Measurements from ENCODE around the gene RAD23A. TPM values are rescaled to one million over a fixed set of nuclear protein-coding genes. Genes with fewer than 3 reads are reported as not detected.

Gene RAD23A
- total and polyA plus RNA-seq, 2 of the 4 experiments (the other 2 are of a cell fraction), result 54.3 to 67.8 TPM

GRCh38 chr19:12997967-12998940, 52.6 kb downstream of the RAD23A start:
- no peak overlapping the region for H2BK5ac ChIP-seq (ENCODE audit: low read depth, low read length, poor library complexity, severe bottlenecking)
- no peak overlapping the region for H3K9ac ChIP-seq (ENCODE audit: low read depth, low read length)
- H2BK20ac ChIP-seq (ENCODE audit: low read depth, low read length), result no peak overlapping the region
- no peak overlapping the region; the same call in 1 of the 2 replicates for H3K4me2 ChIP-seq (ENCODE audit: low read depth, low read length)
- no peak overlapping the region for H4K8ac ChIP-seq (ENCODE audit: low read depth in 2 of 2, low read length in 2 of 2)
- ATAC-seq (ENCODE audit: low read depth), result no peak
- H3K4me3 ChIP-seq (ENCODE audit: insufficient read depth, low read depth, low read length), result no peak overlapping the region
- TSS peak; percentile 50 for BruUV-seq (replicated peaks)
- peak overlapping the region; percentile 3 for H3K23ac ChIP-seq (ENCODE audit: low read depth, low read length)
- no peak overlapping the region for H3K4ac ChIP-seq (ENCODE audit: low read depth, low read length)
- no peak overlapping the region for H3K18ac ChIP-seq (ENCODE audit: low read depth, low read length)
- H2BK15ac ChIP-seq (ENCODE audit: low read depth, low read length), result no peak overlapping the region
- peaks cover 22% of the 10 kb centered on the region for H3K4me1 ChIP-seq (ENCODE audit: control insufficient read depth, insufficient read depth, low read length)
- no peak overlapping the region for H4K5ac ChIP-seq (ENCODE audit: low read depth, low read length)
- no peak overlapping the region for H2BK120ac ChIP-seq (ENCODE audit: low read depth, low read length)
- POLR2A ChIA-PET (ENCODE audit: unreplicated experiment), result no interaction called here
- no peaks in the 10 kb centered on the region for H3K27me3 ChIP-seq (ENCODE audit: control insufficient read depth, insufficient read depth, low read length)
- intact Hi-C loops (cut with micrococcal nuclease) (loop anchor here (5.0 kb wide), 1 partner anchor 64 kb away; no protein-coding TSS in a partner anchor), in situ Hi-C loops (cut with MboI; ENCODE audit: low sequenced_read_pairs) (loop anchor here (25.0 kb wide), 1 partner anchor 739 kb away; a partner anchor contains a TSS), dilution Hi-C loops (cut with HindIII; ENCODE audit: low sequenced_read_pairs, unreplicated experiment) (no loop called here)
- peaks cover 15% of the 10 kb centered on the region for H3K36me3 ChIP-seq (ENCODE audit: control insufficient read depth, insufficient read depth, low read length)
- H2AK5ac ChIP-seq (ENCODE audit: low read depth, low read length), result no peak overlapping the region
- no peak overlapping the region for H2AK9ac ChIP-seq (replicated peaks; ENCODE audit: low read depth, low read length, poor library complexity)
- WGBS, 2 experiments (ENCODE audit: extremely low coverage in 2 of 2, insufficient read length in 1 of 2), result 80% methylated on average over 10 of the region's 32 CpGs; no CpG with 5 or more reads in 1 of the 2 experiments
- peaks cover 26 to 70% of the 10 kb centered on the region in 2 experiments for H3K79me1 ChIP-seq (ENCODE audit: low read depth in 1 of 2, low read length in 2 of 2)
- peaks cover 17% of the 10 kb centered on the region for H3K9me1 ChIP-seq (ENCODE audit: insufficient read depth, low read length)
- no peak overlapping the region for H2AFZ ChIP-seq (replicated peaks; ENCODE audit: low read length, poor library complexity)
- CTCF ChIA-PET, result no interaction called here
- DNase-seq, result no peak
- H3K27ac ChIP-seq (ENCODE audit: insufficient read depth, low read length), result no peak overlapping the region
- no peak overlapping the region for H3K14ac ChIP-seq (replicated peaks; ENCODE audit: low read depth, low read length)
- no peak overlapping the region for H4K91ac ChIP-seq (ENCODE audit: insufficient read depth, low read depth, low read length)
- H4K20me1 ChIP-seq (ENCODE audit: insufficient read depth, low read length), result peaks cover 43% of the 10 kb centered on the region
- TF ChIP-seq RFX5 (IDR thresholded peaks at IDR 0.05; ENCODE audit: low read depth, low read length) (no peak), MAZ (IDR thresholded peaks at IDR 0.05; ENCODE audit: borderline replicate concordance, low read depth, low read length) (no peak), USF2 (IDR thresholded peaks at IDR 0.05; ENCODE audit: low read depth, low read length) (no peak), SMC3 (IDR thresholded peaks at IDR 0.05; ENCODE audit: low read depth, low read length) (no peak), FOS (IDR thresholded peaks at IDR 0.05; ENCODE audit: low read depth, low read length) (no peak), POLR2A (IDR thresholded peaks at IDR 0.05; ENCODE audit: low read depth, low read length) (no peak), BHLHE40 (IDR thresholded peaks at IDR 0.05; ENCODE audit: low read depth, low read length) (no peak), CEBPB (IDR thresholded peaks at IDR 0.05; ENCODE audit: low read depth, low read length) (no peak), CHD1 (IDR thresholded peaks at IDR 0.05; ENCODE audit: low read depth, low read length) (no peak)
- H3K9me3 ChIP-seq (ENCODE audit: control insufficient read depth, insufficient read depth, low read length), result no peaks in the 10 kb centered on the region
- no peak overlapping the region for H3K56ac ChIP-seq (ENCODE audit: extremely low read depth, insufficient read depth, low read length)

Measured in IMR-90 (cell line).